Stimulated activated naive CD4-positive, alpha-beta T cell treated with Interleukin-2 at 50 U/mL for 16 hours (primary cell): ENCODE measurements around the gene LARP4B.

Experiments
- DNase-seq: peaks from one replicate; lab custom pipeline; 2025; lab: John Stamatoyannopoulos, UW

The LARP4B gene

GRCh38 chr10:931326-932318 is at the start of gene LARP4B:
Gene LARP4B (minus strand): TSS chr10:931705. CDS start chr10:885721, 45,984 bp downstream.
- peak; percentile 94 for DNase-seq

- no peak for DNase-seq
Observed at GRCh38 chr10:980468-981093, 49.1 kb upstream of the LARP4B start.

DNA sequence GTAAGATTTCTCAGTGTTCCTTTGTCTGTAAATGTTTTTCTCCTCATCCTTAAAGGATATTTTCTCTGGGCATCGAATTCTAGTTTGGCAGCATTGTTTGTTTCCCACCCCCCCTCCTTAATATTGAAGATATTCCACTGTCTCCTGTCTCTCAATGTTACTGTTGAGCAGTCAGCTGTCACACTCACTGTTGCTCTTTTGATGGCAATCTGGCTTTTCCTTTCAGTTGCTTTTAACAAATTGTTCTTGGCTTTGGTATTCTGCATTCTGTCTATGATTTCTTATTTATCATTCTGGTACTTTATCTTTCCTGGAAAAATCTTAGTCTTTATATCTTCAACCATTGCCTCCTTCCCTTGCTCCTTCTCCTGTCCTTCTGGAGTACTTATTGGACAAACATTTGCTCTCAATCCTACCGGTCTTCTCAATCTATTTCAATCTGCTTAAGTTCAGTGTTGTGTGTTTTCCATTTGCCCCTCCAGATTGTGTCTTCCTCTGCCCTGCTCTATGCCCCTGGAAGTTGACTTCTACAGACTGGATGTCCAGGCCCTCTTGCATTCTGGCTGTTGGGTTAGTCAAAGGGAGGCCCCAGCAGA is 47.4 kb upstream of the LARP4B start:
- DNase-seq = no peak

DNA sequence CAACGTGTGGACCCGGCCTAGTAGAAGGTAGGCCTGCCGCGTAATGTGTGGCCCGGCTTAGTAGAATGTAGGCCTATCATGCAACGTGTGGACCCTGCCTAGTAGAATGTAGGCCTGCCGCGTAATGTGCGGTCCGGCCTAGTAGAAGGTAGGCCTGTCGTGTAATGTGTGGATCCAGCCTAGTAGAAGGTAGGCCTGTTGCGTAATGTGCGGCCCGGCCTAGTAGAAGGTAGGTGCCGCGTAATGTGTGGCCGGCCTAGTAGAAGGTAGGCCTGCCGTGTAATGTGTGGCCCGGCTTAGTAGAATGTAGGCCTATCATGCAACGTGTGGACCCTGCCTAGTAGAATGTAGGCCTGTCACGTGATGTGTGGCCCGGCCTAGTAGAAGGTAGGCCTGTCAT is 44.8 kb upstream of the LARP4B start:
- DNase-seq = no peak

DNA sequence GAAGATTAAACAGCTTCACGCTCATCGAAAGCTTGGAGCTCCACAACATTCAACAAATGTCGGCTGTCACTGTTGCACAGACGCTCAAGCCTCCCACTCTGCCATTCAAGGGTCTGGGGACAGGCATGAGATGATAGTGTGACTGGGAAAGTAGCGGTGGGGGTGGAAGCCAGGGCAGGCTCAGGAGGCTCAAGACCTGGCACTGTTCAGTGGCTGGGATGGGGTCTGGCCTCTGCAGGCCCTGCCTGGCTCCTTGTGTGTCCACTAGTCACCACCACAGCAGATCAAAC is 43.2 kb upstream of the LARP4B start:
- no peak for DNase-seq

DNA sequence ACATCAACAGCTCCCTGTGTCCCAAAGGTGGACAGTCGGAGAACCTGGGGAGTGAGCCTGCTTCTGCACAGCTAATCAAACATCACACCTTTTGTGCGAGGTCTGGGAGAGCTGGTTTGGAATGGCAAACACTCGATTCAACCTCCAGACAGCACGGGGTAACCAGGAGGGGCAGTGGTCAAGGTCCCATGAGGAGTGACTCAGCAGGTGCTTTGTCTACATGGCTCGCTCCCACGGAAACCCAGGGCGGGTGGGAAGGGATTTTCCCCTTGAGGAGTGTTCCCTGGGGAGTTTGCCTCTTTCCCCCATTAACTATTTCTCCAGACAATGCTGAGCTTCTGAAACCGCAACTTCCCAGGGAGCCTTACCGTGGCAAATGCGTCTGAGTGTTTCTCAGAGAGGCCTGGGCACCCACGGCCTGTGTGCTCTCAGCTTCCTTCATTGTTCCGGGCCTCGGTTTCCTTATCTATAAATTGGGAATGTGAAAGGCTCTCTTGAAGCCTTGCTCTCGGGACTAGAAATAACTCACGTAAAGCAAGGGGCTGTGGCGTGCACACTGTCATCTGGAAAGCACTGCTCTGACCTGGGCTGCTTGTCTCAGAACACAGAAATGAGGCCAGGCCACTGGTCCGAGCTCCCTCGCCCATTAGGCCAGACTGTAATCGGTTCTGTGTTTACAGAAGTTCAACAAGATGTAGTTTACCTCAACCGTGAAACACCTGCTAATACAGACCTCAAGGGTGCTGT is 42.7 kb upstream of the LARP4B start:
- no peak for DNase-seq

DNA sequence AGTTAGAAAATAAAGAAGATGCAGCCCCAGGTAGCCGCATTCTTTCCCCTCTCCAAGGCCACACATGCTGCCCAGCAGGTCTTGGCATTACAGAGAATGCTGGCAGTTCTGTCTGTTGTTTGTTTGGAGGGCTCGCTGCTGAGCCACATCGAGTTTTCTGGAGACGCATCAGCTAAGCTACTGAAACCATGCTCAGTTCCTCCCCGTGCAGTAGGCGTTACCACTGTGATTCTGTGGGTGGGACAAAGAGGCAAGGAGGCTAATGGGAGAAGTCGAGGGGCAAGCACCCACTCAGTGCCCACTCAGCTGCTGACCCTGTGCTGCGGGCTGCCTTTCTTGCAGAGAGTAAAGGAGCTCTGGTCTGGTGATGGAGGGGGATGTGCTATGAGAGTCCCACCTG is 41.3 kb upstream of the LARP4B start:
- no peak for DNase-seq

DNA sequence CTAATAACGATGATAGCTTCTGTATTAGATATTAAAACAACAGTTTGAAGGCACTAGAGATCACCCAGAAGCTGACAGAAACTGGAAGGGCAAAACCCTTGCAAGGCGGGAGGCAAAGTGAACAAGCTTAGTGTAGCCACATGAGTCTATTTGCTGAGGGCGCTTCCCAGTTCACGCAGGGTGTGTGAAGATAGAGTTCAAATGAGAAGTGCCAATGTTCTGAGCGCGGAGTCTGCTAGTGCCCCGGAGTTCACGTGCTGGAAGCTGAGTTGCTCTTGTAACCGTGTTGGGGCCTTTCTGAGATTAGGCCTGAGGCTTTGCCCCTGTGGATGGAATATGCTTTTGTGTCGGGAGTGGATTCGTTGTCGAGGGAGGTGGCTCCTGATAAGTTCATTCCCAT is 40.1 kb upstream of the LARP4B start:
- no peak for DNase-seq

- no peak for DNase-seq
Observed at GRCh38 chr10:971150-971542, 39.6 kb upstream of the LARP4B start.

GRCh38 chr10:970311-971149 is 39.0 kb upstream of the LARP4B start:
- no peak for DNase-seq

GRCh38 chr10:969473-970150 is 38.1 kb upstream of the LARP4B start:
- DNase-seq = no peak

GRCh38 chr10:968546-969199 is 37.2 kb upstream of the LARP4B start:
- DNase-seq = no peak

DNA sequence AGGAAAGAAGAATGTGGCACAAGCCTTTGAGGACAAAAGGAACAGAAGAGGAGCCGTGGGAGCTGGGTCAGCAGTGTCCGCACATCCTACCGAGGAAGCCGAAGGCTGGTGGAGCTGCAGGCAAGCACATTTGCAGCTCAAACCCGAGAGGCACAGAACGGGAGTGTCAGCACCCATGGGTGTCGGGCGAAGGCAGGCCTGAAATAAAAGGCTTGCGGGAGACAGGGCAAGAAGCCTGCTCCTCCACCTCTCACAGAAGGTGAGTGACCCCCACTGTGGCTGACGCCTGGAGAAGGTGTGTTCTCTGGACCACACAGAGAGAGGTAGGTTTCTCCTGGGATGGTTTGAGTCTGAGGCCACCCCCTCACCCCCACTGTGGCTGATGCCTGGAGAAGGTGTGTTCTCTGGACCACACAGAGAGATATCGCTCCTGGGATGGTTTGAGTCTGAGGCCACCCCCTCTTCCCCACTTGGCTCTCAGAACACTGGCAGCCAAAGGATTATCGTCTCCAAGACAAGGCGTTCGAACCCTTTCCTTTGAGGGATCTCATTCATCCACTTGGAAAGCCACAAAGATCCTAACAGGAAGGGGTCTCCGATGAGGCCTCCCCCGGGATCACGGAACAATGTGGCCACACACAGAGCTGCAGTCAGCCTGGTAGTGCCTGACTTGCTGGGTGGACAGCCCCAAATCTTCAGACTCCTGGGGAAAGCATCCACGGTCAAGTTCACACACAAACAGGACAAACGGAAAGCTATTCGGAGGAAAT is 35.1 kb upstream of the LARP4B start:
- DNase-seq = no peak

- DNase-seq = no peak
Observed at GRCh38 chr10:964988-965417, 33.5 kb upstream of the LARP4B start.

DNA sequence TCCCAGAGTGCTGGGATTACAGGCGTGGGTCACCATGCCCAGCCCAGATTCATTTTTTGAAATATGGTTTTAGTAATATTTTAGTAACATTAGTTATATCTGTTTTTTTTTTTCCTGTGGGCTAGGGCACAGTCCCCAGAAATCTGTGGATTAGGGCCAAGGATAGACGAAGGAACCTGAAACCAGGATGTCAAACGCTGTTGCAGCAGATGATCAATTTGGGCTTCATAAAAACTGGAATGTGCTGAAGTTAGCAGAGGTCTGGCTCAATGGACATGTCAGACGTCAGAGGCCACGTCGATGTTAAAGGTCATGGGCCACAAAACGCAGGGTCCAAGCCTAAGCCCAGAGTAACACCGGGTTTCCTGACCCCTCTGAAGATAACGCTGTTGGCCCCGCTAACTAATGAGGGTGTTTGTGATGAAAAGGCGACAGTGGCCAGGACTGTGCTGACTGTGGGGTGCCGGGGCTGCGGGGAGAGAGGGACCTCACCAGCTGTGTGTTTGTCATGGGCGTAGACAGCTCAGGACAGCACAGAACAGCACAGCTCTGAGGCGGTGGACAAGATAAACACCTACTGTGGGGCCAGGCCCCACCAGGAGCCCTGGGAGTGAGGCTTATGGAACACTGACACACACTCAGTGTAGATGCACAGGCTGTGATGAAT is 32.9 kb upstream of the LARP4B start:
- DNase-seq = no peak

- DNase-seq = no peak
Observed at GRCh38 chr10:963655-964054, 32.1 kb upstream of the LARP4B start.

GRCh38 chr10:963186-963585 is 31.7 kb upstream of the LARP4B start:
- DNase-seq = no peak

- no peak for DNase-seq
Observed at GRCh38 chr10:962342-962741, 30.8 kb upstream of the LARP4B start.

DNA sequence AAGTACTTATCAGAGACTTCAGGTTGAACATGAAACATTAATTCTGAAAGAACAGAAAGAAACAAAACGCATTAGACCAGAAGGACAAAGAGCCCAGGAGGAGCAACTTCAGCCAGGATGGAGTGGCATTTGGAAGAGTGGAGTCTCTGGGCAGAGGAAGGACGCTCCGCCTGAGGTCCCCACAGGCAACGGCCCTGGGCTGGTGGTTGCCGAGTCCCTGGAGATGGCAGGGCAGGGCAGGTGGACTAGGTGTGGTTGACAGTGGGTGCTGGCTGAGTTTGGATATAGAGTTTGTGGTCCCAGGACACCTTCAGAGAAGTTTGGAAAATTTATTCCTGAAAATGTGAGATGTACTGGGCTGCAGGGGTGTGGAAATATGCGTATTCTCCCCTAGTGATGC is 27.4 kb upstream of the LARP4B start:
- no peak for DNase-seq
